IgD-negative memory B cell (primary cell): ENCODE measurements around the gene CCL3. TPM values are rescaled to one million over a fixed set of nuclear protein-coding genes. Genes with fewer than 3 reads are reported as not detected.
A peak's percentile ranks its signal among the peaks of the same experiment; 100 is the strongest.

Experiments
- H3K27ac Mint-ChIP-seq, 3 donors: one replicate each; pipeline ENCODE4 v1.8.0; 2020 to 2022; ENCODE audit warnings: mild to moderate bottlenecking in 3 of 3, mixed read lengths in 3 of 3, moderate library complexity in 1 of 3
- H3K27me3 Mint-ChIP-seq: one replicate; pipeline ENCODE4 v1.8.0; 2021; ENCODE audit warnings: mixed read lengths
- H3K36me3 Mint-ChIP-seq: one replicate; pipeline ENCODE4 v1.8.0; 2020; ENCODE audit warnings: mild to moderate bottlenecking, mixed read lengths
- H3K4me1 Mint-ChIP-seq, 3 donors: one replicate each; pipeline ENCODE4 v1.8.0; 2020 to 2022; ENCODE audit warnings: mixed read lengths in 3 of 3, mild to moderate bottlenecking in 1 of 3
- H3K4me3 Mint-ChIP-seq, 4 donors: one replicate each; pipeline ENCODE4 v1.8.0; 2020 to 2022; ENCODE audit warnings: mild to moderate bottlenecking in 4 of 4, mixed read lengths in 4 of 4, moderate library complexity in 3 of 4
- H3K9me3 Mint-ChIP-seq, 3 donors: one replicate each; pipeline ENCODE4 v1.8.0; 2020 to 2021; ENCODE audit warnings: mixed read lengths in 3 of 3, mild to moderate bottlenecking in 1 of 3
- polyA plus RNA-seq: library from polyadenylated mRNA; unstranded; fragments of 300-500 nt; fragmentation: Illumina TruSeq; gene quantifications from one replicate; pipeline ENCODE4 v1.2.3, GENCODE V29; 2021

The CCL3 gene
- polyA plus RNA-seq: 1.2 TPM

DNA sequence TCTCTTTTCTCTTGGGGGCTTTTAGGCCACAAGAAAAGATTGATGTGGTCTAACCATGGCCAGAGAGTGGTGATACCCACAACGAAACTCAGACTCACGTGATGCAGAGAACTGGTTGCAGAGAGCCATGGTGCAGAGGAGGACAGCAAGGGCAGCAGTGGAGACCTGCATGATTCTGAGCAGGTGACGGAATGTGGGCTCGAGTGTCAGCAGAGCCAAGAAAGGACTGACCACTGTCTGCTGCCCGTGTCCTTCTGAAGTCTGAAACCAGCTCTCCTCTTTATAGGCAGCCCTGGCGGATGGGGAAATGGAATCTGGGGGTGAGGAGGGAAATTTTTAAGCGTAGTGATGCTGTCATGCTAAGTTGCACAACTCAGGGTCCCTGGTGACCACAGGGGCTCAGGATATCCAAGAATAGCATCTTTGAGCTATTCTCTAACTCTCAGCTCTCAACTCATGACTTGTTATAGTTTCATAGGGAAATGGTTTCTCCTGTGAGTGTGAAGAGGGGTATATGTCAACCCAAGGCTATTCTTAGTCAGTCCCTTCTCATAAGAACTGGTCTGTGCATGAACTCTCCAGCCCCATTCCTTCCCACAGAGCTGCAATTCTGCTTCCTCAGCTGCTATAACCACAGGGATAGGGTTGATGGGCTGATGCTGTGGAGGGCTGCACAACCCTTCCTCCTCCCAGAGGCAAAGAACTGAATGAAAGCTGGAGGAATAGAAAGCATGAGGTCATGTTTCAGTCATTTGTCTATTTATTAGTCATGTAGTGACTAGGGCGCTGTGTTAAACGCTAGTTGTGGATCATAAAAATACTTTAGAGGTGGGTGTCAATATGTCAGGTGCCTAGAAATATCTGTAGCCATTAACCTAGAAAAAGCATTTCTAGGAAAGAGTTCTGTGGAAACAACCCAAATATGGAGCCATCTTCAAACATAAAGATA is at the start of gene CCL3:
TSS of gene CCL3 (minus strand) at position 256 of the 949 bp plus-strand sequence. CDS start at position 171, 85 bp downstream.
- H3K36me3 Mint-ChIP-seq: no peaks in the 10 kb centered on the region
- peak within 1 kb of the TSS; percentile 18 to 88 (median 79) for H3K4me3 Mint-ChIP-seq
- peaks cover 29 to 44% (median 39%) of the 10 kb centered on the region in 3 donors for H3K4me1 Mint-ChIP-seq
- H3K27me3 Mint-ChIP-seq: peaks cover 18% of the 10 kb centered on the region
- H3K27ac Mint-ChIP-seq: peak within 1 kb of the TSS; percentile 58 to 74 (median 68)
- no peaks in the 10 kb centered on the region for H3K9me3 Mint-ChIP-seq

DNA sequence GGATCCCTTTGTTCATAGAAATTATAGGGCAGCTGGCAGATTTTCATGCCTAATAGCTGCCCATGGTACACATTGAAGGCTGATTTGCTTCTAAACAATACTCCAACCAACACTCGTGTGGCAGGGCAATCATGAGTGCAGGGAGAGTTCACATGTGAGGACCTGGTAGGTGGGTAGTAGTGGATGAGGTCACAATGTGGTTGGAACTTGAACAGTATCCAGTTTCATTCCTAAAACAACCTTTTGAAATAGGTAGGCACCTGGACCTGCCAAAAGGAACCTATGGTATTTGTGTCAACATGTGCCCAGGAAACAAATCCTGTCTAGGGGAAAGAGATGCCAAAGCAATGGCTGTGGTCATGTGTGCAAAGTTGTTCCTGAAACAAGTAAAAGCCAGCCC is 46.5 kb upstream of the CCL3 start:
- peaks cover 4% of the 10 kb centered on the region for H3K36me3 Mint-ChIP-seq
- peak overlapping the region in 2 of 4 donors; percentile 37 to 66 for H3K4me3 Mint-ChIP-seq
- peaks cover 13% of the 10 kb centered on the region for H3K27me3 Mint-ChIP-seq
- peaks cover 36 to 46% (median 40%) of the 10 kb centered on the region in 3 donors for H3K4me1 Mint-ChIP-seq
- H3K9me3 Mint-ChIP-seq: peaks cover 0 to 1% (median 0%) of the 10 kb centered on the region in 3 donors
- H3K27ac Mint-ChIP-seq: peak overlapping the region in 1 of 3 donors; percentile 18

DNA sequence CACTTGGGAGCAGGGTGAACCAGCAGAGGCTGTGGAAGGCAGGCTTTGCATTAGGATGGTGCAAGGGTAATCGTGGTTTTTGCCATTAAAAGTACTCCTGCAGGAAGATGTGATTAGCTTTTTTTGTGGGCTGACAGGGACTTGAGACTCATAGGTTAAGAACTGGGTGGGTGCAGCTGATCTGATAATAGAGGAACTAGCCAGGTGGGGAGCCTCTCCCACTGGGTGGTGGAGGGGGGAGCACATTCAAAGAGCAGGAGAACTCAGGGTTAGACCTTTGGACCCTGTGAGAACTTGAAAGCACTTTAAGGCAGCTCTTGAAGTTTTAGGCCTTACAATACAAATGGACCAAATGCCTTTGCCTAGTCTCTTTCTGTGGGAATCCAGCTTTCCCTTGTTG is 46.1 kb upstream of the CCL3 start:
- Mint-ChIP-seq H3K4me1 (peaks cover 37 to 48% (median 41%) of the 10 kb centered on the region in 3 donors), H3K27ac (peak overlapping the region in 1 of 3 donors; percentile 18), H3K4me3 (peak overlapping the region in 2 of 4 donors; percentile 37 to 66), H3K27me3 (peaks cover 13% of the 10 kb centered on the region), H3K36me3 (peaks cover 4% of the 10 kb centered on the region), H3K9me3 (peaks cover 0 to 1% (median 0%) of the 10 kb centered on the region in 3 donors)

GRCh38 chr17:36135465-36135864 is 45.5 kb upstream of the CCL3 start:
- Mint-ChIP-seq H3K27me3 (peaks cover 14% of the 10 kb centered on the region), H3K36me3 (peaks cover 4% of the 10 kb centered on the region), H3K9me3 (peaks cover 0 to 1% (median 0%) of the 10 kb centered on the region in 3 donors), H3K4me1 (peaks cover 37 to 48% (median 41%) of the 10 kb centered on the region in 3 donors), H3K27ac (no peak overlapping the region), H3K4me3 (peak overlapping the region in 2 of 4 donors; percentile 0 to 66)

- H3K27me3 Mint-ChIP-seq: peaks cover 21% of the 10 kb centered on the region
- peak overlapping the region in 1 of 4 donors; percentile 61 for H3K4me3 Mint-ChIP-seq
- peaks cover 0 to 1% (median 0%) of the 10 kb centered on the region in 3 donors for H3K9me3 Mint-ChIP-seq
- peaks cover 4% of the 10 kb centered on the region for H3K36me3 Mint-ChIP-seq
- H3K4me1 Mint-ChIP-seq: peaks cover 51 to 63% (median 57%) of the 10 kb centered on the region in 3 donors
- peak overlapping the region in 1 of 3 donors; percentile 1 for H3K27ac Mint-ChIP-seq
Measured at GRCh38 chr17:36133602-36134236, 43.8 kb upstream of the CCL3 start.

DNA sequence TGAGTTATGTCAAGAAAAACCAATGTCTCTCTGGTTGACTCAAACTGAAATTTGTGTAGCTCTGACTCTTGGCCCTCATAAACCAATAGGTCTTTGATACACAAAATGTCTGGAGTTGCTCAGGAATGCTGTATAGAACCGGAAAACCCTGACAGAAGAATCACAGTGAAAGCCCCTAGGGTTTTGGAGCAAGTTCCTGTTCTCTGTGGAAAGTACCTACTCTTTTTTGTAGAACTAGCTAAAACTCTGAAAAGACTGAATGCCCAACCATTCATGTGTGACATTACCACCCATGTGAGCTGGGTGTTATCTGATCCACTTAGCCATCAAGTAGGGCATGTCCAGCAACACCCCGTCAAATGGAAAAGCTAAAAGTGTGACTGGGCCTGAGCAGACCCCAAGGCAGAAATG is 42.5 kb upstream of the CCL3 start:
- Mint-ChIP-seq H3K36me3 (no peaks in the 10 kb centered on the region), H3K27me3 (peaks cover 22% of the 10 kb centered on the region), H3K27ac (no peak overlapping the region), H3K4me3 (peak overlapping the region in 2 of 4 donors; percentile 34 to 61), H3K4me1 (peaks cover 60 to 76% (median 68%) of the 10 kb centered on the region in 3 donors), H3K9me3 (no peaks in the 10 kb centered on the region)

DNA sequence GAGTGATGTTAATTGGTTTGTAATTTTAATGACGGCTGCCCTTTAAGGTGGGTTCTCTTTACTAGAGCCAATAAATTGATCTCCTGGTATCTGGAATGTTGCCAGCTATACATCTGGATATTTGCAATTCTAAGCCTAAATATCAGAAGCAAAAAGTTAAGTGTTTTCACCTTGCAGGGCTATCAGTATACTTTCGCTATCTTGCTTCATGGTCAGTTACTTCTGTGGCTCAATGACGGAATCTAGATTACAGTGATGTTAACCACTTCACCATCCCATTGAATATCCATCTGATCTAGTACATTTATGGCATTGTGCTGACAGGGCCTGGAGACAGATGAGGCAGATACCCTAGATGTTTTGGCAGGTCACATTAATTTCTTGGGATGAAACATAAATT is 42.0 kb upstream of the CCL3 start:
- Mint-ChIP-seq H3K36me3 (no peaks in the 10 kb centered on the region), H3K4me3 (peak overlapping the region in 1 of 4 donors; percentile 34), H3K27me3 (peaks cover 22% of the 10 kb centered on the region), H3K4me1 (peaks cover 64 to 78% (median 72%) of the 10 kb centered on the region in 3 donors), H3K9me3 (no peaks in the 10 kb centered on the region), H3K27ac (no peak overlapping the region)

GRCh38 chr17:36131421-36131820 is 41.5 kb upstream of the CCL3 start:
- H3K4me3 Mint-ChIP-seq: no peak overlapping the region
- peaks cover 69 to 81% (median 77%) of the 10 kb centered on the region in 3 donors for H3K4me1 Mint-ChIP-seq
- no peak overlapping the region for H3K27ac Mint-ChIP-seq
- H3K36me3 Mint-ChIP-seq: no peaks in the 10 kb centered on the region
- H3K9me3 Mint-ChIP-seq: peaks cover 0 to 3% (median 0%) of the 10 kb centered on the region in 3 donors
- peaks cover 21% of the 10 kb centered on the region for H3K27me3 Mint-ChIP-seq

DNA sequence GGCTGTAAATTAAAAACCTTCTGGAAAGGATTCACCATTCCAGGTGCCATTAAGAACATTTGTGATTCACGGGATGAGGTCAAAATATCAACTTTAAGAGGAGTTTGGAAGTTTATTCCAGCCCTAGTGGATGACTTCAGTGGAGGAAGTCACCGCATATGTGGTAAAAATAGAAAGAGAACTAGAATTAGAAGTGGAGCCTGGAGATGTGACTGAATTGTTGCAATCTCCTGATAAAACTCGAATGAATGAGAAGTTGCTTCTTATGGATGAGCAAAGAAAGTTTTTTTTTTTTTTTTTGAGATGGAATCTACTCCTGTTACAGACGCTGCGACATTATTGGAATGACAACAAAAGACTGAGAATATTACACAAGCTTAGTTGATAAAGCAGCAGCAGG is 40.4 kb upstream of the CCL3 start:
- no peak overlapping the region for H3K4me3 Mint-ChIP-seq
- H3K27ac Mint-ChIP-seq: no peak overlapping the region
- H3K36me3 Mint-ChIP-seq: no peaks in the 10 kb centered on the region
- peaks cover 0 to 10% (median 0%) of the 10 kb centered on the region in 3 donors for H3K9me3 Mint-ChIP-seq
- peaks cover 13% of the 10 kb centered on the region for H3K27me3 Mint-ChIP-seq
- peaks cover 65 to 74% (median 66%) of the 10 kb centered on the region in 3 donors for H3K4me1 Mint-ChIP-seq

DNA sequence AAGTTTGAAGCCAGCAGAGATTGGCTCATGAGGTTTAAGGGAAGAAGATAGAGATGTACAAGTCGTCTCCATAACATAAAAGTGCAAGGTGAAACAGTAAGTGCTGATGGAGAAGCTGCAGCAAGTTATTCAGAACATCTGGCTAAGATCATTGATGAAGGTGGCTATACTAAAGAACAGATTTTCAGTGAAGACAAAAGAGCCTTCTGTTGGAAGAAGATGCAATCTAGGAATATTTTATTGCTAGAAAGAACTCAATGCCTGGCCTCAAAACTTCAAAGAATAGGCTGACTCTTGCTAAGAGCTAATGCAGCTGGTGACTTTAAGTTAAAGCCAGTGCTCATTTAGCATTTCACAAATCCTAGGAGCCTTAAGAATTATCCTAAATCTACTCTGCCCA is 39.7 kb upstream of the CCL3 start:
- Mint-ChIP-seq H3K27ac (no peak overlapping the region), H3K4me3 (peak overlapping the region in 1 of 4 donors; percentile 35), H3K36me3 (no peaks in the 10 kb centered on the region), H3K9me3 (peaks cover 0 to 10% (median 0%) of the 10 kb centered on the region in 3 donors), H3K27me3 (peaks cover 13% of the 10 kb centered on the region), H3K4me1 (peaks cover 60 to 68% (median 61%) of the 10 kb centered on the region in 3 donors)

- Mint-ChIP-seq H3K9me3 (peaks cover 0 to 10% (median 0%) of the 10 kb centered on the region in 3 donors), H3K4me3 (peak overlapping the region in 2 of 4 donors; percentile 74 to 92), H3K27ac (no peak overlapping the region), H3K4me1 (peaks cover 57 to 62% (median 58%) of the 10 kb centered on the region in 3 donors), H3K36me3 (no peaks in the 10 kb centered on the region), H3K27me3 (peaks cover 15% of the 10 kb centered on the region)
Measured at GRCh38 chr17:36128411-36128978, 38.6 kb upstream of the CCL3 start.

- Mint-ChIP-seq H3K36me3 (no peaks in the 10 kb centered on the region), H3K4me3 (peak overlapping the region; percentile 1 to 92 (median 50)), H3K27ac (peak overlapping the region in 2 of 3 donors; percentile 32 to 73), H3K9me3 (peaks cover 0 to 10% (median 0%) of the 10 kb centered on the region in 3 donors), H3K27me3 (peaks cover 15% of the 10 kb centered on the region), H3K4me1 (peaks cover 52 to 57% (median 53%) of the 10 kb centered on the region in 3 donors)
Measured at GRCh38 chr17:36127911-36128310, 38.0 kb upstream of the CCL3 start.

DNA sequence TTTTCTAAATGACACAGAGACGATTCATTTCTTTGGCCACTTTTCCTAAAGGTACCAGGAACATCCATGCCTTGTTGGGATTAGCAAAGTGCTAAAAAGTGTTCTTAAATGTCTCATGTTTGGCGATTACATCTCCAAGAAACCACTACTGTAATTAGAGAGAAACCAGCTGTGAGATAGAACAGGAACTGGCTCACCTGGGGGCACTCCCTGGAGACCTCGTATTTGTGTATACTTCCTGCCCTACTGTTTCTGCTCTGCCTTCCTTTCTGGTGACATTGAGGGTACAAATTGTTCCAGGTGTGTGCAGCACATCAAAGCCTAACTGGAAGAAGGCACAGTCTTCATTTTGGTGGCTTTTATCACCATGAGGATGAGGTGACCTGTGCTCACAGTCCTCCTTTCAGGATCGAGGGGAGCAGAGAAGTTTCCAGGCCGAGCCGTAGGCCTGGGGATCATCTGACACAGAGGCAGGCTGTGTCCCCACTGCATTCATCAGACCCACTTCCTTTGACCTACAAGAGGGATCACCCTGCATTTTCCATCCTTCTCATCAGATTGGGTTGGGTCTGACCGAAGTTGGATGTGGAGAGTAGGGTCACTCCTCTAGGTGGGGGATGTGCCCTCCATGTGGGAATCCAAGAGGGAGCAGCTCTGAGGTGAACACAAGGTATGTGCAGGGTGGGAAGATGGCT is 37.4 kb upstream of the CCL3 start:
- no peaks in the 10 kb centered on the region for H3K36me3 Mint-ChIP-seq
- H3K4me1 Mint-ChIP-seq: peaks cover 46 to 51% (median 48%) of the 10 kb centered on the region in 3 donors
- H3K4me3 Mint-ChIP-seq: peak overlapping the region; percentile 1 to 92 (median 53)
- H3K27me3 Mint-ChIP-seq: peaks cover 17% of the 10 kb centered on the region
- H3K27ac Mint-ChIP-seq: peak overlapping the region; percentile 32 to 84 (median 73)
- H3K9me3 Mint-ChIP-seq: peaks cover 0 to 10% (median 0%) of the 10 kb centered on the region in 3 donors
